ENCODE data around the gene RUNX1. TPM values are rescaled to one million over a fixed set of nuclear protein-coding genes. Genes with fewer than 3 reads are reported as not detected.

RUNX1 gene
- total RNA-seq, 3 donors from 2014 or later, result 24.8 to 165 (median 127) TPM

DNA sequence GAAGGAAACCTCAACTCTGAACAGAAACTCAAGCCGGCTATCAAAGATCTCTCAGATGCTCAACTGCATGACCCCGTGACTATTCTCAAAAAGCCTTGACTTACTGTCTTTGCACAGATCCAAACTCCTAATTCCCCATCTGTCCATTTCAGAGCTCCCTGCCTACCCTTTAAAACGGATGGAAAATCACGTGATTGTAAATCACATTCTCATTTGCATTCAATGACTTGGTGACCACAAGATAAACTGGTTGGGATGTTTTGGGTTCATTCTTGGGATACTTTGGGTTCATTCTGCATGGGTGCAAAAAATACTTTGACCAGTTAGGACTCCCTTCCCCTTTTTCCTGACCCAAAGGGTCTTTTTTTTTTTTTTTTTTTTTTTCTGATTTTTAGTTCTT, 41.3 kb upstream of the RUNX1 start:
- Histone ChIP-seq H3K27ac (no peak overlapping the region), H3K9me3 (no peaks in the 10 kb centered on the region), H3K36me3 (no peaks in the 10 kb centered on the region), H3K4me3 (no peak overlapping the region), H3K27me3 (no peaks in the 10 kb centered on the region), H3K4me1 (no peaks in the 10 kb centered on the region)
- TF ChIP-seq POLR2A (IDR thresholded peaks at IDR 0.05) (no peak), POLR2AphosphoS5 (IDR thresholded peaks at IDR 0.05) (no peak), CTCF (IDR thresholded peaks at IDR 0.05) (no peak)
- DNase-seq (ENCODE audit: low spot score in 2 of 2), result no peak
- intact Hi-C loops (cut with DNase I; ENCODE audit: low total_unique reads), result no loop called here

GRCh38 chr21:35088319-35088771, 39.2 kb upstream of the RUNX1 start:
- no peak for DNase-seq (ENCODE audit: low spot score in 2 of 2)
- no peaks in the 10 kb centered on the region for H3K9me3 ChIP-seq
- H3K27me3 ChIP-seq, result no peaks in the 10 kb centered on the region
- TF ChIP-seq POLR2A (IDR thresholded peaks at IDR 0.05) (no peak), CTCF (IDR thresholded peaks at IDR 0.05) (no peak), POLR2AphosphoS5 (IDR thresholded peaks at IDR 0.05) (no peak)
- H3K4me1 ChIP-seq, result no peaks in the 10 kb centered on the region
- H3K27ac ChIP-seq, result no peak overlapping the region
- intact Hi-C loops (cut with DNase I; ENCODE audit: low total_unique reads), result no loop called here
- no peaks in the 10 kb centered on the region for H3K36me3 ChIP-seq
- H3K4me3 ChIP-seq, result no peak overlapping the region

DNA sequence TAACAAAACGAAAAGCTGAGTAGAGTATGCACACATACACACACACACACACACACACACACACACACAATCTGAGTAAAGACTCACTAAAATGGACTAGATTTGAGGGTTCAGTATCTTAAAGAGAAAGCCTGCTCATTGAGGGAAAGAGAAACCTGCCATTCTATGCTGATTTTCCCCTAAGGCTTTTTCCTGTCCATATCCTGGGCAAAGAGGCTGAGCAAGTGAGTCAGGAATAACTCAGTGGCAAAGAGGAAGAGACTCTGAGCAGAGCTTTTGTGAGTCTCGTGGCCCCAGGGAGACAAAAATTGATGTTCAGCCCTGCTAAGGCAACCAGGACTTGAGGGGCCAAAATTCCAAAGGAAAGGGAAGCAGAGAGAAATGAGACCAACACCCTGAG, 37.3 kb upstream of the RUNX1 start:
- Histone ChIP-seq H3K27ac (no peak overlapping the region), H3K27me3 (no peaks in the 10 kb centered on the region), H3K4me3 (no peak overlapping the region), H3K9me3 (no peaks in the 10 kb centered on the region), H3K4me1 (no peaks in the 10 kb centered on the region), H3K36me3 (no peaks in the 10 kb centered on the region)
- intact Hi-C loops (cut with DNase I; ENCODE audit: low total_unique reads), result no loop called here
- TF ChIP-seq CTCF (IDR thresholded peaks at IDR 0.05) (no peak), POLR2AphosphoS5 (IDR thresholded peaks at IDR 0.05) (no peak), POLR2A (IDR thresholded peaks at IDR 0.05) (no peak)
- DNase-seq (ENCODE audit: low spot score in 2 of 2), result no peak

- no peaks in the 10 kb centered on the region for H3K9me3 ChIP-seq
- H3K27me3 ChIP-seq, result no peaks in the 10 kb centered on the region
- no peak for TF ChIP-seq POLR2AphosphoS5 (IDR thresholded peaks at IDR 0.05)
- H3K27ac ChIP-seq, result no peak overlapping the region
- H3K4me1 ChIP-seq, result no peaks in the 10 kb centered on the region
- H3K4me3 ChIP-seq, result no peak overlapping the region
- no peak for DNase-seq (ENCODE audit: low spot score in 2 of 2)
- no peaks in the 10 kb centered on the region for H3K36me3 ChIP-seq
- intact Hi-C loops (cut with DNase I; ENCODE audit: low total_unique reads), result no loop called here
These were observed 35.8 kb upstream of the RUNX1 start for GRCh38 chr21:35084869-35085268.

GRCh38 chr21:35083246-35083645, 34.1 kb upstream of the RUNX1 start:
- Histone ChIP-seq H3K4me1 (no peaks in the 10 kb centered on the region), H3K36me3 (no peaks in the 10 kb centered on the region), H3K27ac (no peak overlapping the region), H3K4me3 (no peak overlapping the region), H3K27me3 (no peaks in the 10 kb centered on the region), H3K9me3 (no peaks in the 10 kb centered on the region)
- DNase-seq (ENCODE audit: low spot score in 2 of 2), result no peak
- no peak for TF ChIP-seq CTCF (IDR thresholded peaks at IDR 0.05)
- TF ChIP-seq POLR2AphosphoS5 (IDR thresholded peaks at IDR 0.05), result no peak
- no peak for TF ChIP-seq POLR2A (IDR thresholded peaks at IDR 0.05)
- intact Hi-C loops (cut with DNase I; ENCODE audit: low total_unique reads), result no loop called here

DNA sequence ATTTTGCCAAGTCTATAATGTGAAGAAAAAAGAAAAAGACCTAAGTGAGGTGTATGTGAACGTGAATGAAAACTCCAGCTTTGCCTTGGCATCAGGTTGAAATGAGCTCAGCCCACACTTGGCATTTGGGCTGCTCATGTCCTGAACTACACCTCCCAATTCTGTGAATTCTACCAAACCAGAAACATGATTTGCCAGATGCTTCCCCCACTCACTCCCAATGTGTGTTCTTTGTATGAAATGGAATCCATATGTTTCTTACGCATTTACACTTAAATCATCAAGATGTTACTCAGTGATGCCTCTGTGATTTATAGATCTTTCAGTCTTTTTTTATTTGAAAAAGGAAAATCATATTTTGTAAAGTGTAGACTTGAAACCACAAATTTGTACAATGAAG, 32.8 kb upstream of the RUNX1 start:
- Histone ChIP-seq H3K9me3 (no peaks in the 10 kb centered on the region), H3K27me3 (no peaks in the 10 kb centered on the region), H3K4me3 (no peak overlapping the region), H3K36me3 (no peaks in the 10 kb centered on the region), H3K27ac (no peak overlapping the region), H3K4me1 (no peaks in the 10 kb centered on the region)
- intact Hi-C loops (cut with DNase I; ENCODE audit: low total_unique reads), result no loop called here
- TF ChIP-seq POLR2A (IDR thresholded peaks at IDR 0.05) (no peak), POLR2AphosphoS5 (IDR thresholded peaks at IDR 0.05) (no peak), CTCF (IDR thresholded peaks at IDR 0.05) (no peak)
- no peak for DNase-seq (ENCODE audit: low spot score in 2 of 2)
